Ishikawa (cell line): Measurements from ENCODE around the gene TNP2.
A peak's percentile ranks its signal among the peaks of the same experiment; 100 is the strongest.

Experiments
- CEBPB ChIP-seq: IDR thresholded peaks from 2 replicates; pipeline ENCODE4 v1.6.1; 2012
- CREB1 ChIP-seq: IDR thresholded peaks from 2 replicates; pipeline ENCODE4 v1.6.1; 2012; ENCODE audit warnings: low read depth
- EGR1 ChIP-seq: IDR thresholded peaks from 2 replicates; pipeline ENCODE4 v1.6.1; 2012
- EP300 ChIP-seq: IDR thresholded peaks from 2 replicates; pipeline ENCODE4 v1.6.1; 2012; ENCODE audit warnings: borderline replicate concordance
- FOXM1 ChIP-seq: IDR thresholded peaks from 2 replicates; pipeline ENCODE4 v1.6.1; 2012; ENCODE audit warnings: low read depth, borderline replicate concordance
- NFIC ChIP-seq: IDR thresholded peaks from 2 replicates; pipeline ENCODE4 v1.6.1; 2012
- RAD21 ChIP-seq: IDR thresholded peaks from 2 replicates; pipeline ENCODE4 v1.6.1; 2012; ENCODE audit warnings: low read depth
- TAF1 ChIP-seq: IDR thresholded peaks from 2 replicates; pipeline ENCODE4 v1.6.1; 2012; ENCODE audit warnings: low read depth, mild to moderate bottlenecking
- TCF12 ChIP-seq: IDR thresholded peaks from 2 replicates; pipeline ENCODE4 v1.6.1; 2012; ENCODE audit warnings: low read depth
- TEAD4 ChIP-seq: IDR thresholded peaks from 2 replicates; pipeline ENCODE4 v1.6.1; 2012
- YY1 ChIP-seq: IDR thresholded peaks from 2 replicates; pipeline ENCODE4 v1.6.1; 2012; ENCODE audit warnings: low read depth
- ZBTB7A ChIP-seq: IDR thresholded peaks from 2 replicates; pipeline ENCODE4 v1.6.1; 2012; ENCODE audit warnings: low read depth
- TF ChIP-seq, protein P1 (sequence below): IDR thresholded peaks from 2 replicates; pipeline ENCODE4 v1.6.1; 2012
- TF ChIP-seq, protein P2 (sequence below): IDR thresholded peaks from 2 replicates; pipeline ENCODE4 v1.6.1; 2012; ENCODE audit warnings: low read depth, mild to moderate bottlenecking
- TF ChIP-seq, protein P3 (sequence below): IDR thresholded peaks from 2 replicates; pipeline ENCODE4 v1.6.1; 2012

Gene TNP2

DNA sequence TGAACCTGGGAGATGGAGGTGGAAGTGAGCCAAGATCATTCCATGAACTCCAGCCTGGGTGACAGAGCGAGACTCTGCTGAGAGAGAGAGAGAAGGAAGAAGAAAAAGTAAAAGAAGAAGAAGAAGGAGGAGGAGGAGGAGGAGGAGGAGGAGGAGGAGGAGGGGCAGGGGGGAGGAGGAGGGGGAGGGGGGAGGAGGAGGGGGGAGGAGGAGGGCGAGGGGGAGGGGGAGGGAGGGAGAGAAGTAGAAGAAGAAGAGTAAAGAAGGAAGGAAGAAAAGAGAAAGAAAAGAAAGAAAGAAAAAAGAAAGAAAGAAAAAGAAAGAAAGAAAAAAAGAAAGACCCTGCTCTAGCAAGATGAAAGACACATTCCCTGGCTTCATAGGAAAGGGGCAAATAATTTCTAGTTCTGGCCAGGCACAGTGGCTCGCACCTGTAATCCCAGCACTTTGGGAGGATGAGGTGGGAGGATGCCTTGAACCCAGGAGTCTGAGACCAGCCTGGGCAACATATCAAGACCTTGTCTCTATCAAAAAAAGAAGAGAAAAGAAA, 36.7 kb downstream of the TNP2 start:
- no peak for TF ChIP-seq FOXM1
- TF ChIP-seq EGR1: no peak
- no peak for TF ChIP-seq EP300
- TF ChIP-seq, protein P1, sequence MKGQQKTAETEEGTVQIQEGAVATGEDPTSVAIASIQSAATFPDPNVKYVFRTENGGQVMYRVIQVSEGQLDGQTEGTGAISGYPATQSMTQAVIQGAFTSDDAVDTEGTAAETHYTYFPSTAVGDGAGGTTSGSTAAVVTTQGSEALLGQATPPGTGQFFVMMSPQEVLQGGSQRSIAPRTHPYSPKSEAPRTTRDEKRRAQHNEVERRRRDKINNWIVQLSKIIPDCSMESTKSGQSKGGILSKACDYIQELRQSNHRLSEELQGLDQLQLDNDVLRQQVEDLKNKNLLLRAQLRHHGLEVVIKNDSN: no peak
- no peak for TF ChIP-seq CREB1
- TF ChIP-seq YY1: no peak
- no peak for TF ChIP-seq RAD21
- TF ChIP-seq TAF1: no peak
- no peak for TF ChIP-seq TEAD4

DNA sequence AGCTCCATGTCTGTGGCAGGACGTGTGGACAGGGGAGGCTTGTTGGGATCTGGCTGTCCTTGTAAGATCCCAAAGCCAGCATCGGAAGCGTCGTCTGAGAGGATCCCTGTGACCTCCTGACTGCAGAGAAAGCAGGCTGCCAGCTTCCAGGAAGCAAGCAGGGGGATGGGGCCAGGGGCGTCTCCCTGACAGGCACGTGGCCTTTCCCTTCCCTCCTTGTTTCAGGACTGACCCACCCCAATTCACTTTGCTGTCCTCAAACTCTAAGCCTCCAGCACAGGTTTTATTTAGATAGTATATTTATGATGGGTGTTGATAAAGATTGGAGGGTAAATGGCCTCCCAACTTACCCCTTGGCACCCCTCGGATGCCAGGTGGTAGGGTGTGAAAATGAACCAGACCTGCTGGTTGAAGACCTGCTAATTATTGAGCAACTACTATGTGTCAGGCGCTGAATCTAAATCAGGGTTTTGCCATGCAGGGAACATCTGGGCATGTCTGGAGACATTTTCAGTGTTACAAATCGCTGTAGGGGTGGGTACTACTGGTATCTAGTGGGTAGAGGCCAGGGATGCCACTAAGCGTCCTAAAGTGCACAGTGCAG, 37.7 kb downstream of the TNP2 start:
- TF ChIP-seq CREB1 (no peak), EGR1 (no peak), ZBTB7A (no peak), TAF1 (no peak), TCF12 (no peak), YY1 (no peak), RAD21 (no peak), CEBPB (no peak), FOXM1 (no peak), EP300 (no peak)
- TF ChIP-seq, protein P1: no peak
- TF ChIP-seq, protein P2, sequence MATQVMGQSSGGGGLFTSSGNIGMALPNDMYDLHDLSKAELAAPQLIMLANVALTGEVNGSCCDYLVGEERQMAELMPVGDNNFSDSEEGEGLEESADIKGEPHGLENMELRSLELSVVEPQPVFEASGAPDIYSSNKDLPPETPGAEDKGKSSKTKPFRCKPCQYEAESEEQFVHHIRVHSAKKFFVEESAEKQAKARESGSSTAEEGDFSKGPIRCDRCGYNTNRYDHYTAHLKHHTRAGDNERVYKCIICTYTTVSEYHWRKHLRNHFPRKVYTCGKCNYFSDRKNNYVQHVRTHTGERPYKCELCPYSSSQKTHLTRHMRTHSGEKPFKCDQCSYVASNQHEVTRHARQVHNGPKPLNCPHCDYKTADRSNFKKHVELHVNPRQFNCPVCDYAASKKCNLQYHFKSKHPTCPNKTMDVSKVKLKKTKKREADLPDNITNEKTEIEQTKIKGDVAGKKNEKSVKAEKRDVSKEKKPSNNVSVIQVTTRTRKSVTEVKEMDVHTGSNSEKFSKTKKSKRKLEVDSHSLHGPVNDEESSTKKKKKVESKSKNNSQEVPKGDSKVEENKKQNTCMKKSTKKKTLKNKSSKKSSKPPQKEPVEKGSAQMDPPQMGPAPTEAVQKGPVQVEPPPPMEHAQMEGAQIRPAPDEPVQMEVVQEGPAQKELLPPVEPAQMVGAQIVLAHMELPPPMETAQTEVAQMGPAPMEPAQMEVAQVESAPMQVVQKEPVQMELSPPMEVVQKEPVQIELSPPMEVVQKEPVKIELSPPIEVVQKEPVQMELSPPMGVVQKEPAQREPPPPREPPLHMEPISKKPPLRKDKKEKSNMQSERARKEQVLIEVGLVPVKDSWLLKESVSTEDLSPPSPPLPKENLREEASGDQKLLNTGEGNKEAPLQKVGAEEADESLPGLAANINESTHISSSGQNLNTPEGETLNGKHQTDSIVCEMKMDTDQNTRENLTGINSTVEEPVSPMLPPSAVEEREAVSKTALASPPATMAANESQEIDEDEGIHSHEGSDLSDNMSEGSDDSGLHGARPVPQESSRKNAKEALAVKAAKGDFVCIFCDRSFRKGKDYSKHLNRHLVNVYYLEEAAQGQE: no peak

DNA sequence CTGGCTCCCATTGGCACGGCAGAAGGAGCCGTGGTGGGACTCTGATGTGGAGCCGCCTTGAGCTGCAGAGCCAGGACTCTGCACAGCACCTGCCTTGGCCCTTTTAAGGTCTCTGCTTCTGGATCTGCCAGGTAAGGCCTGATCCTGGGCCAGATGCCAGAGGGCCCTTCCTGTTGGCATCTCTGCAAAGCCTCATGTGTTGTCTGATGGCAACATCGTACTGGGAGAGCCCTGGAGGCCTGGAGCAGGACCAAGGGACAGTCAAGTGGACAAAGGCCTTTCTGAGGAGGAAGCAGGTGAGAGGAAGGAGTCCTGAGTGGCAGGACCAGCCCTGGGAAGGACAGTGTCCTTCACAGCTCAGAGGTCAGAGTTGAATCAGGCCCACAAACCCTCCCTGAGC, 39.2 kb downstream of the TNP2 start:
- TF ChIP-seq YY1: no peak
- 0 out of 2 replicates have a peak, but pooled peaks have one; percentile 17 for TF ChIP-seq NFIC

DNA sequence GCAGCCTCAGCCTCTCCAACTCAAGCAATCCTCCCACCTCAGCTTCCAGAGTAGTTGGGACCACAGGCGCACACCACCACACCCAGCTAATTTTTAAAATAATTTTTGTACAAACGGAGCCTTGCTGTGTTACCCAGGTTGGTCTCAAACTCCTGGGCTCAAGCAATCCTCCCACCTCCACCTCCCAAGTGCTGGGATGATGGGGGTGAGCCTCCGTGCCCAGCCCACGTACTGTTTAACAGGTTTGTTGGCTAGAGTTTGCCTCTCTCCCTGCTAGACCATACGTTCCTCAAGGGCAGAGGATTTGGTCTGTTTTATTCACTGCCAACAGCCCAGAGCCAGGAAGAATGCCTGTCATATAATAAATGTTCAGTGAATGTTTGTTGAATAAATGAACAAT, 39.7 kb downstream of the TNP2 start:
- TF ChIP-seq, protein P3, sequence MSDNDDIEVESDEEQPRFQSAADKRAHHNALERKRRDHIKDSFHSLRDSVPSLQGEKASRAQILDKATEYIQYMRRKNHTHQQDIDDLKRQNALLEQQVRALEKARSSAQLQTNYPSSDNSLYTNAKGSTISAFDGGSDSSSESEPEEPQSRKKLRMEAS: no peak
- TF ChIP-seq YY1 (no peak), TAF1 (no peak), NFIC (no peak), ZBTB7A (no peak), CEBPB (no peak), FOXM1 (no peak), CREB1 (no peak), EGR1 (no peak), RAD21 (no peak)
- TF ChIP-seq, protein P2: no peak

DNA sequence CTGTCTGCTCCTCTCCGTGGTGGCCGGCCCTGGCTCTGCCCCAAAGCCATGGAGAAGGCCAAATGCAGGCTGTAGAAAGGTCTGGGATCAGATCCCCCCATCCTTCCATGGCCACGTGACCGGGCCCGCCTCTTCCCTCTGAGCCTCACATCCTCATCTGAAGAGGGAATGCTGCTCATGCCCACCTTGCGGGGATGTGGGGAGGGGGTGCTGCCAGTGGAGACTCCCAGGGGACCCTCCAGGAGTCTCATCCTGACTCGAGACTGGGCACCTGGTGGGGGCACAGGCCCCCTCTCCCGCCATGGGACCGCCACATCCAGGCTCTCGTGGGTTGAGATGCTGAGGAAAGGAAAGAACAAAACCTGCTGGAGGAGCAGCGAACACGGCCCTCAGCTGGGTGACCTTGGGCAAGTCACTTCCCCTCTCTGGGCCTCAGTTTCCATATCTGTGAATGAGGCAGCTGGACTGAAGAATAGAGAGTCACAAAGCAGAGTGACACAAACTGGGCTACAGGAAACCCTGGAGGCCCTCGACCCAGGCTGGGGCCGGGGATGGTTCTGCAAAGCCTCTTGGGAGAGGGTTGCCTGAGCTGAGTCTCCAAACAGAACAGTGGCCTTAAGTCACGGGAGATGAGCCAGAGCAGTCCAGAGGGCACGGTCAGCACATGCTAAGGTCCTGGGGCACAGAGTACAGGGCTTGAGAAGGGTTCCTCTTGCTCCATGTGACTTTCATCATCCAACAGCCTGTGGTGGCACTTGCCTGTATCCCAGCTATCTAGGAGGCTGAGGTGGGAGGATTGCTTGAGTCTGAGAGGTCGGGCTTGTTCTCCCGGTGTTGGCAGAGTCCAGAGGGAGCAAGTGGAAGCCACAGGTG, 43.2 kb downstream of the TNP2 start:
- TF ChIP-seq TAF1: no peak
- TF ChIP-seq ZBTB7A: no peak
- no peak for TF ChIP-seq CREB1
- TF ChIP-seq YY1: no peak
- no peak for TF ChIP-seq EGR1
- no peak for TF ChIP-seq RAD21
- no peak for TF ChIP-seq TEAD4

DNA sequence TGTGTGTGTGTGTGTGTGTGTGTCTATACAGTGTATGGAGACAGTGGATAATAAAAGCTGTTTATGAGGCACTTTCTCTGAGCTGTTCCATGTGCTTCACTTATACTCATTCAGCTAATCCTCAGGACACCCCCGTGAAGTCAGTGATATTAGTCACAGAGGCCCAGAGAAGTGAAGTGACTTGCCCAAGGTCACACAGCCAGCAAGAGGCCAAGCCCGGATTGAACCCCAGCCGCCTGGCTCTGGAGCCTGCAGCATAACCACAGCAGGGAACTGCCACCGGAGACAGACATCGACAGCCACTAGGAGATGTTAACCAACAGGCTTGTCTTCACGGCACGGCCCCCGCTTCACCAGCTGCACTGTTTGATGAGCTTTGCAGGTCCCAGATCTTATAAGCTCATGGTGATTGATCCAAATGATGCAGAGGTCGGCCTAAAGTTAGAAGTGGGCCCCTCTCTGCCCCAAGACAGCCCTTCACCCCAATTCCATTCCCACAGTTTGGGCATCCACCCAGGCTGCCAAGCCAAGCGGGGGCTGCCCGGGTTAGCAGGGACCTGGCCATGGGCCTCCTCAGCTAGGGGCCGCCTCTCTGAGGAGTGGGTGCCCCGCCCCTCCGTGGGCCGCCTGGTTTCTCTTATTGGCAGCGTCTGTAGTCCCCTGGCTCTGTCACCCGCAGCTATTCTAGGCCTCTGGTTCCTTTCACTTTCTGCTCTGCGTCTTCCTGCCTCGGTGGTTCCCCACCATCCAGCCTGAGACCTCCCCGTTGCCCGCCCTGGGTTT, 44.0 kb downstream of the TNP2 start:
- TF ChIP-seq, protein P2: no peak
- TF ChIP-seq TAF1: no peak
- no peak for TF ChIP-seq EP300
- TF ChIP-seq TCF12: no peak
- TF ChIP-seq EGR1: no peak
- TF ChIP-seq NFIC: no peak
- TF ChIP-seq FOXM1: no peak
- TF ChIP-seq RAD21: no peak
- no peak for TF ChIP-seq CEBPB
- TF ChIP-seq ZBTB7A: no peak
- TF ChIP-seq YY1: no peak
- no peak for TF ChIP-seq TEAD4
- TF ChIP-seq, protein P3: no peak
